Non-pigmented ciliary epithelial cell (primary cell): ENCODE measurements around the gene SINHCAF.

Experiments
- DNase-seq: peaks from one replicate; pipeline ENCODE4 v3.0.0-alpha.2; 2010; ENCODE audit warnings: low read depth

The SINHCAF gene

DNA sequence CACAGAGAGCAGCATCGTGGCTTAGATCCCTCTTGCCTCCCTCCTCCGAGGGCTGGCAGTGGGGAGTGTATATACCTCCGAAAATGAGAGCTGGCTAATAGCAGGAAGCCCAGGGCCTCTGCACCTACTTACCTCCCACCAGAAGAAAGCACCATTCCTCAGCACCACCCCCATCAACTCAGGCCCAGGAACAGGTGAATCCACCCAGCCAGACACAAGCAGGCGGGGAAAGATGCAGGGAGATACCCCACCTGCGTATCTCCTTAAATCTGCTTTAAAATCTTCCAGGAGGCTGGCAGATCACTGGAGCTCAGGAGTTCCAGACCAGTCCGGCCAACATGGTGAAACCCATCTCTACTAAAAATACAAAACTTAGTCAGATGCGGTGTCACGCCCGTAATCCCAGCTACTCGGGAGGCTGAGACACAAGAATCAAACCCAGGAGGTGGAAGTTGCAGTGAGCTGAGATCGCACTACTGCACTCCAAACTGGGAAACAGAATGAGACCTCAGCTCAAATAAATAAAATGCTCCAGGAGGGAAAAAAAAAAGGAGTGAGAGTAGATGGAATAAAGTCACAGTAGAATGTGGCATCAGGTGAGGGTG is 93.5 kb downstream of the SINHCAF start:
- DNase-seq, result no peak

DNA sequence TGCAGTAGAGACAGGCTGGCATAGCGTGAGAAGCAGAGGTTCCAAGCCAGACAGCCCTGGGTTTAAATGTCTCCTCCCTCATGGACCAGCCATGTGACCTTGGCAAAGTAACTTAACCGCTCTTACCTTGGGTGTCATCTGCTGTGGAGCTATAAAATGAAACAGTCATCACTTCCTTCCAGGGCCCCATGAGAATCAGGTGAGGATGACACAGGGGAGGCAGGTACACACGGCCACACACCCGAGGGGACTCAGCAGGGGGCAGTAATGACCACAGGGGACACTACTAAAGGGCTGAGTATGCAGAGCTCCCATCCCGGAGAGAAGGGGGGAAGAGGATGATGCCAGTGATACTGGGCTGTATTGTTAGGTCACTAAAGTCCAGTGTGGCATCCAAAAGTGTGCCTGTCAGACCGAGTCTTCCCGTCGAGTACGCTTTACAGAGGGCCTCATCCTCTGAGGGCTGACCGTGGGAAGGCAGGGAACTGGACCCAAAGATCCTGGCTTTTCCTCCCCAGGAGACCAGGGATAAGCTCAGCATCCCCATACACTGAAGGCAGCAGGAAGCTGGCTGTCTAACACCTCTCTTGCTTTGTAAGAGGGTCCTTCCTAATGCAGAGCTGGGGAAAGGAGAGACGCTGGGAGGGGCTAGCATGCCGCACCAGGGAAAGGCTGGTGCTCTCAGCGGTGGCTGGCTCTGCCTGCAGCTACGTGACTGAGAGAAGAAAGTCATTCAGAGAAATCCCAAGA is 94.2 kb downstream of the SINHCAF start:
- no peak for DNase-seq
